IMR-90 (cell line): ENCODE results near the gene MYT1. TPM values are rescaled to one million over a fixed set of nuclear protein-coding genes. Genes with fewer than 3 reads are reported as not detected.

Experiments used
- ATAC-seq: fragments of 200-7000 bp; cut with Tn5 transposase; 2 replicates; pipeline ENCODE4 v1.9.1; 2020; ENCODE audit warnings: low read depth, mild to moderate bottlenecking, moderate library complexity
- BruUV-seq: library from RNA; stranded (reverse); fragments of 400-500 nt; replicated peaks from 2 replicates; lab custom pipeline; 2021; lab: Mats Ljungman, UMichigan
- CTCF ChIA-PET: fragments of 300-600 bp; formaldehyde crosslinking; extraction: SDS; loops from one replicate; lab custom pipeline; 2021; ENCODE audit warnings: antibody characterized with exemption; lab: Yijun Ruan, JAX
- POLR2A ChIA-PET: fragments of 300-600 bp; sonication (Branson Sonifier 250); formaldehyde crosslinking; loops from one replicate; lab custom pipeline; 2022; ENCODE audit warnings: antibody characterized with exemption; ENCODE audit not compliant: unreplicated experiment; lab: Charles Lee
- DNase-seq: peaks from one replicate; pipeline ENCODE4 v3.0.0; 2013
- H2AFZ ChIP-seq: replicated peaks from 2 replicates; pipeline ENCODE3; 2013; ENCODE audit warnings: low read length, mild to moderate bottlenecking; ENCODE audit not compliant: poor library complexity
- H2AK5ac ChIP-seq: 2 replicates; pipeline ENCODE4 v1.6.1; 2013; ENCODE audit warnings: low read depth, low read length, inconsistent platforms
- H2AK9ac ChIP-seq: replicated peaks from 2 replicates; pipeline ENCODE3; 2013; ENCODE audit warnings: mild to moderate bottlenecking, low read depth, low read length, moderate library complexity; ENCODE audit not compliant: poor library complexity
- H2BK120ac ChIP-seq: 2 replicates; pipeline ENCODE4 v1.6.1; 2013; ENCODE audit warnings: low read depth, low read length, inconsistent platforms
- H2BK15ac ChIP-seq: 3 replicates; pipeline ENCODE4 v1.6.1; 2013; ENCODE audit warnings: low read depth, low read length, inconsistent platforms
- H2BK20ac ChIP-seq: 2 replicates; pipeline ENCODE4 v1.6.1; 2013; ENCODE audit warnings: low read depth, mild to moderate bottlenecking, inconsistent platforms, low read length, moderate library complexity
- H2BK5ac ChIP-seq: 2 replicates; pipeline ENCODE4 v1.6.1; 2013; ENCODE audit warnings: mild to moderate bottlenecking, low read depth, low read length, inconsistent platforms; ENCODE audit not compliant: poor library complexity, severe bottlenecking
- H3K14ac ChIP-seq: replicated peaks from 2 replicates; pipeline ENCODE4 v1.6.1; 2013; ENCODE audit warnings: low read depth, low read length, inconsistent platforms
- H3K18ac ChIP-seq: 2 replicates; pipeline ENCODE4 v1.6.1; 2013; ENCODE audit warnings: low read depth, low read length, control low read depth
- H3K23ac ChIP-seq: 2 replicates; pipeline ENCODE4 v1.6.1; 2013; ENCODE audit warnings: low read depth, low read length, inconsistent platforms
- H3K27ac ChIP-seq: 2 replicates; pipeline ENCODE4 v1.5.1; 2013; ENCODE audit warnings: mild to moderate bottlenecking, control low read depth, low read length; ENCODE audit not compliant: insufficient read depth
- H3K27me3 ChIP-seq: 2 replicates; pipeline ENCODE4 v1.6.1; 2013; ENCODE audit warnings: low read length; ENCODE audit not compliant: control insufficient read depth, insufficient read depth
- H3K36me3 ChIP-seq: 2 replicates; pipeline ENCODE4 v1.6.1; 2013; ENCODE audit warnings: low read length, mixed read lengths; ENCODE audit not compliant: control insufficient read depth, insufficient read depth
- H3K4ac ChIP-seq: 2 replicates; pipeline ENCODE4 v1.6.1; 2013; ENCODE audit warnings: low read depth, low read length, inconsistent platforms
- H3K4me1 ChIP-seq: 2 replicates; pipeline ENCODE4 v1.6.1; 2013; ENCODE audit warnings: low read length, mixed read lengths; ENCODE audit not compliant: control insufficient read depth, insufficient read depth
- H3K4me2 ChIP-seq: 2 replicates; pipeline ENCODE4 v1.6.1; 2013; ENCODE audit warnings: low read depth, mild to moderate bottlenecking, control low read depth, low read length, moderate library complexity
- H3K4me3 ChIP-seq: 2 replicates; pipeline ENCODE4 v1.5.1; 2013; ENCODE audit warnings: low read depth, mild to moderate bottlenecking, control low read depth, low read length, moderate library complexity; ENCODE audit not compliant: insufficient read depth
- H3K56ac ChIP-seq: 2 replicates; pipeline ENCODE4 v1.6.1; 2013; ENCODE audit warnings: low read length, inconsistent platforms; ENCODE audit not compliant: insufficient read depth; ENCODE audit errors: extremely low read depth
- H3K79me1 ChIP-seq, 2 experiments: 2 replicates each; pipeline ENCODE4 v1.6.1; 2013; ENCODE audit warnings: low read length in 2 of 2, inconsistent platforms in 1 of 2, low read depth in 1 of 2
- H3K9ac ChIP-seq: 2 replicates; pipeline ENCODE4 v1.6.1; 2013; ENCODE audit warnings: low read depth, low read length, control low read depth
- H3K9me1 ChIP-seq: 2 replicates; pipeline ENCODE4 v1.6.1; 2013; ENCODE audit warnings: low read length, inconsistent platforms; ENCODE audit not compliant: insufficient read depth
- H3K9me3 ChIP-seq: 2 replicates; pipeline ENCODE4 v1.6.1; 2013; ENCODE audit warnings: low read length; ENCODE audit not compliant: control insufficient read depth, insufficient read depth
- H4K20me1 ChIP-seq: 2 replicates; pipeline ENCODE4 v1.6.1; 2013; ENCODE audit warnings: low read length, inconsistent platforms; ENCODE audit not compliant: insufficient read depth
- H4K5ac ChIP-seq: 2 replicates; pipeline ENCODE4 v1.6.1; 2013; ENCODE audit warnings: mild to moderate bottlenecking, low read depth, low read length, control low read depth
- H4K8ac ChIP-seq, 2 experiments: 2 replicates each; pipeline ENCODE4 v1.6.1; 2013; ENCODE audit warnings: low read depth in 2 of 2, low read length in 2 of 2, control low read depth in 1 of 2, inconsistent platforms in 1 of 2
- H4K91ac ChIP-seq: 2 replicates; pipeline ENCODE4 v1.6.1; 2013; ENCODE audit warnings: low read depth, low read length, inconsistent platforms; ENCODE audit not compliant: insufficient read depth
- BHLHE40 ChIP-seq: fragments of 150-350 bp; IDR thresholded peaks from 2 replicates; pipeline ENCODE4 v1.6.1; 2016; ENCODE audit warnings: mild to moderate bottlenecking, low read depth, low read length
- CTCF ChIP-seq: conservative IDR thresholded peaks from 2 replicates; pipeline ENCODE4 v1.5.1; 2012; ENCODE audit warnings: mild to moderate bottlenecking, low read depth, low read length, improper control_type of control experiment
- FOS ChIP-seq: fragments of 150-350 bp; IDR thresholded peaks from 2 replicates; pipeline ENCODE4 v1.6.1; 2016; ENCODE audit warnings: low read depth, low read length
- MAFK ChIP-seq: IDR thresholded peaks from 2 replicates; pipeline ENCODE4 v1.6.1; 2012; ENCODE audit warnings: low read depth, low read length, improper control_type of control experiment
- MAZ ChIP-seq: IDR thresholded peaks from 2 replicates; pipeline ENCODE4 v1.6.1; 2012; ENCODE audit warnings: low read depth, mild to moderate bottlenecking, low read length, improper control_type of control experiment, moderate library complexity, borderline replicate concordance
- RCOR1 ChIP-seq: IDR thresholded peaks from 2 replicates; pipeline ENCODE4 v1.6.1; 2012; ENCODE audit warnings: mild to moderate bottlenecking, low read length, improper control_type of control experiment; ENCODE audit not compliant: insufficient replicate concordance
- RFX5 ChIP-seq: IDR thresholded peaks from 2 replicates; pipeline ENCODE4 v1.8.0; 2012; ENCODE audit warnings: low read depth, mild to moderate bottlenecking, low read length, moderate library complexity
- USF2 ChIP-seq: fragments of 150-350 bp; IDR thresholded peaks from 2 replicates; pipeline ENCODE4 v1.6.1; 2017; ENCODE audit warnings: mild to moderate bottlenecking, antibody characterized with exemption, low read length, low read depth
- WGBS, 2 experiments: methylation state at CpG; one replicate each; pipeline versions ENCODE4 v1.1.5 to v1.1.7; 2013; ENCODE audit warnings: missing lambda C conversion rate in 2 of 2; ENCODE audit not compliant: insufficient read length in 1 of 2; ENCODE audit errors: extremely low coverage in 2 of 2; 5-methylcytosine and 5-hydroxymethylcytosine counted together
- dilution Hi-C: fragments of 300-500 bp; cut with HindIII; formaldehyde crosslinking; loops from one replicate; pipeline ENCODE4 v1.14.3; 2018; ENCODE audit warnings: low sequenced_read_pairs; ENCODE audit not compliant: unreplicated experiment
- in situ Hi-C: fragments of 300-500 bp; cut with MboI; formaldehyde crosslinking; loops from 3 replicates; pipeline ENCODE4 v1.14.3; 2019; ENCODE audit warnings: low sequenced_read_pairs, inconsistent platforms, mixed read lengths
- intact Hi-C: fragments of 100-400 bp; cut with micrococcal nuclease; formaldehyde crosslinking; loops from 2 replicates; pipeline ENCODE4 v1.10.0; 2022
- polyA plus RNA-seq, 3 experiments: library from polyadenylated mRNA; depleted of rRNA; stranded (reverse); fragments of >200 nt; gene quantifications; 2 replicates each; pipeline ENCODE4 v1.2.3, GENCODE V29; 2012; ENCODE audit warnings: low replicate concordance in 1 of 3
- total RNA-seq: library from RNA; depleted of rRNA; stranded (reverse); fragments of >200 nt; gene quantifications from 2 replicates; pipeline ENCODE4 v1.2.3, GENCODE V29; 2012

The MYT1 gene
- total and polyA plus RNA-seq, 2 of the 4 experiments (the other 2 are of a cell fraction), result not detected

GRCh38 chr20:64239449-64240242, 75.4 kb downstream of the MYT1 start (continued):
- no peak for TF ChIP-seq USF2

GRCh38 chr20:64240243-64241015, 76.2 kb downstream of the MYT1 start:
- Histone ChIP-seq H4K8ac (no peak overlapping the region), H3K4ac (no peak overlapping the region), H2BK15ac (no peak overlapping the region), H2AFZ (no peak overlapping the region), H3K79me1 (no peaks in the 10 kb centered on the region), H4K91ac (no peak overlapping the region), H3K9me3 (no peaks in the 10 kb centered on the region), H3K14ac (no peak overlapping the region), H3K4me1 (no peaks in the 10 kb centered on the region), H4K5ac (no peak overlapping the region), H3K9me1 (no peaks in the 10 kb centered on the region), H3K27me3 (peaks cover 27% of the 10 kb centered on the region), H3K27ac (no peak overlapping the region), H3K23ac (no peak overlapping the region), H3K4me2 (no peak overlapping the region), H2AK9ac (no peak overlapping the region), H3K4me3 (no peak overlapping the region), H3K36me3 (no peaks in the 10 kb centered on the region), H2BK120ac (no peak overlapping the region), H3K9ac (no peak overlapping the region), H3K56ac (no peak overlapping the region), H4K20me1 (no peaks in the 10 kb centered on the region), H3K18ac (no peak overlapping the region), H2AK5ac (no peak overlapping the region), H2BK5ac (no peak overlapping the region), H2BK20ac (no peak overlapping the region)
- no TSS peak for BruUV-seq
- ChIA-PET CTCF (interaction anchor here (1.5 kb wide), 1 partner anchor 8 kb away, joined by 5 read pairs; no protein-coding TSS in a partner anchor), POLR2A (no interaction called here)
- dilution Hi-C loops, result no loop called here
- intact Hi-C loops, result no loop called here
- TF ChIP-seq RCOR1 (no peak), CTCF (no peak), RFX5 (no peak), USF2 (no peak), MAFK (no peak), MAZ (no peak), BHLHE40 (no peak), FOS (no peak)
- in situ Hi-C loops, result no loop called here
- ATAC-seq, result no peak
- WGBS, 2 experiments, result 72% methylated on average over 14 of the region's 26 CpGs; no CpG with 5 or more reads in 1 of the 2 experiments
- no peak for DNase-seq
